ENCODE data around the gene TLE7.

Gene TLE7

GRCh38 chr16:71453036-71453435, 11.2 kb upstream of the TLE7 start:
- H3K9me3 ChIP-seq: peaks cover 65% of the 10 kb centered on the region
- no peak overlapping the region for H3K27ac ChIP-seq
- no peak overlapping the region for H3K4me3 ChIP-seq
- H3K36me3 ChIP-seq: peaks cover 91% of the 10 kb centered on the region
- H4K20me1 ChIP-seq: peaks cover 11% of the 10 kb centered on the region; the same call in 1 of the 2 replicates
- 0 out of 2 replicates have a peak, but pooled peaks cover 10% of the 10 kb centered on the region for H3K27me3 ChIP-seq
- H3K4me1 ChIP-seq: no peaks in the 10 kb centered on the region
- TF ChIP-seq Cebpa-rat (IDR thresholded peaks at IDR 0.05): no peak
- H3K9ac ChIP-seq: no peak overlapping the region
- H3K4me2 ChIP-seq: no peak overlapping the region

- Histone ChIP-seq H3K36me3 (peaks cover 80% of the 10 kb centered on the region), H3K4me2 (no peak overlapping the region), H3K4me3 (peak overlapping the region; percentile 46), H3K4me1 (no peaks in the 10 kb centered on the region), H3K9me3 (peaks cover 100% of the 10 kb centered on the region), H3K27me3 (0 out of 2 replicates have a peak, but pooled peaks cover 10% of the 10 kb centered on the region), H3K9ac (no peak overlapping the region), H4K20me1 (no peaks in the 10 kb centered on the region), H3K27ac (no peak overlapping the region)
- TF ChIP-seq Cebpa-rat (IDR thresholded peaks at IDR 0.05): no peak
Measured at GRCh38 chr16:71449020-71449419, 7.2 kb upstream of the TLE7 start.

GRCh38 chr16:71448274-71448866, 6.5 kb upstream of the TLE7 start:
- H3K4me1 ChIP-seq: no peaks in the 10 kb centered on the region
- H3K27ac ChIP-seq: no peak overlapping the region
- no peak overlapping the region for H3K4me2 ChIP-seq
- no peak for TF ChIP-seq Cebpa-rat (IDR thresholded peaks at IDR 0.05)
- no peaks in the 10 kb centered on the region for H4K20me1 ChIP-seq
- H3K9me3 ChIP-seq: peaks cover 99% of the 10 kb centered on the region
- H3K27me3 ChIP-seq: 0 out of 2 replicates have a peak, but pooled peaks cover 10% of the 10 kb centered on the region
- no peak overlapping the region for H3K9ac ChIP-seq
- H3K36me3 ChIP-seq: peaks cover 74% of the 10 kb centered on the region
- H3K4me3 ChIP-seq: peak overlapping the region; percentile 46

- Histone ChIP-seq H3K4me1 (peaks cover 10% of the 10 kb centered on the region), H3K27ac (no peak overlapping the region), H3K9me3 (peaks cover 75% of the 10 kb centered on the region), H4K20me1 (no peaks in the 10 kb centered on the region), H3K4me2 (no peak overlapping the region), H3K4me3 (no peak overlapping the region), H3K9ac (no peak overlapping the region), H3K27me3 (0 out of 2 replicates have a peak, but pooled peaks cover 5% of the 10 kb centered on the region), H3K36me3 (peaks cover 27% of the 10 kb centered on the region)
- no peak for TF ChIP-seq Cebpa-rat (IDR thresholded peaks at IDR 0.05)
Measured at GRCh38 chr16:71443714-71444113, 1.9 kb upstream of the TLE7 start.

- H3K4me1 ChIP-seq: peaks cover 10% of the 10 kb centered on the region
- H3K4me3 ChIP-seq: no peak overlapping the region
- H3K9ac ChIP-seq: no peak overlapping the region
- no peak for TF ChIP-seq Cebpa-rat (IDR thresholded peaks at IDR 0.05)
- H3K36me3 ChIP-seq: peaks cover 7% of the 10 kb centered on the region
- no peaks in the 10 kb centered on the region for H4K20me1 ChIP-seq
- H3K27me3 ChIP-seq: no peaks in the 10 kb centered on the region
- peaks cover 53% of the 10 kb centered on the region for H3K9me3 ChIP-seq
- H3K4me2 ChIP-seq: no peak overlapping the region
- no peak overlapping the region for H3K27ac ChIP-seq
Measured at GRCh38 chr16:71441348-71442050, 355 bp downstream of the TLE7 start.

GRCh38 chr16:71440669-71441347, 1.0 kb downstream of the TLE7 start:
- Histone ChIP-seq H3K4me1 (peaks cover 10% of the 10 kb centered on the region), H3K9me3 (peaks cover 46% of the 10 kb centered on the region), H3K36me3 (no peaks in the 10 kb centered on the region), H3K9ac (no peak overlapping the region), H3K27ac (no peak overlapping the region), H3K4me2 (no peak overlapping the region), H3K27me3 (no peaks in the 10 kb centered on the region), H3K4me3 (no peak overlapping the region), H4K20me1 (no peaks in the 10 kb centered on the region)
- TF ChIP-seq Cebpa-rat (IDR thresholded peaks at IDR 0.05): no peak

- Histone ChIP-seq H3K4me2 (0 out of 2 replicates have a peak overlapping the region, but pooled peaks have one; percentile 0), H4K20me1 (no peaks in the 10 kb centered on the region), H3K27me3 (no peaks in the 10 kb centered on the region), H3K4me3 (no peak overlapping the region), H3K27ac (no peak overlapping the region), H3K9me3 (peaks cover 33% of the 10 kb centered on the region), H3K9ac (no peak overlapping the region), H3K36me3 (no peaks in the 10 kb centered on the region), H3K4me1 (peaks cover 10% of the 10 kb centered on the region)
- TF ChIP-seq Cebpa-rat (IDR thresholded peaks at IDR 0.05): no peak
Measured at GRCh38 chr16:71439523-71439922, 2.3 kb downstream of the TLE7 start.

GRCh38 chr16:71436473-71436872, 5.4 kb downstream of the TLE7 start:
- Histone ChIP-seq H3K27me3 (no peaks in the 10 kb centered on the region), H3K9ac (no peak overlapping the region), H3K27ac (no peak overlapping the region), H3K9me3 (peaks cover 5% of the 10 kb centered on the region), H3K4me3 (no peak overlapping the region), H3K36me3 (no peaks in the 10 kb centered on the region), H3K4me2 (no peak overlapping the region), H4K20me1 (no peaks in the 10 kb centered on the region), H3K4me1 (peaks cover 10% of the 10 kb centered on the region)
- TF ChIP-seq Cebpa-rat (IDR thresholded peaks at IDR 0.05): no peak

GRCh38 chr16:71432906-71433305, 8.9 kb downstream of the TLE7 start:
- Histone ChIP-seq H3K4me2 (no peak overlapping the region), H3K9ac (no peak overlapping the region)
- no peak for TF ChIP-seq Cebpa-rat (IDR thresholded peaks at IDR 0.05)

GRCh38 chr16:71431991-71432390, 9.9 kb downstream of the TLE7 start:
- Histone ChIP-seq H3K27ac (no peak overlapping the region), H3K27me3 (peaks cover 5% of the 10 kb centered on the region), H4K20me1 (no peaks in the 10 kb centered on the region), H3K4me2 (no peak overlapping the region), H3K4me3 (no peak overlapping the region), H3K9ac (no peak overlapping the region), H3K36me3 (no peaks in the 10 kb centered on the region), H3K4me1 (no peaks in the 10 kb centered on the region), H3K9me3 (peaks cover 19% of the 10 kb centered on the region)
- TF ChIP-seq Cebpa-rat (IDR thresholded peaks at IDR 0.05): no peak

More at GRCh38 chr16:71432906-71433305, 8.9 kb downstream of the TLE7 start:
- Histone ChIP-seq H3K9me3 (peaks cover 11% of the 10 kb centered on the region), H3K4me1 (no peaks in the 10 kb centered on the region), H3K27me3 (no peaks in the 10 kb centered on the region), H3K27ac (no peak overlapping the region), H3K36me3 (no peaks in the 10 kb centered on the region), H3K4me3 (no peak overlapping the region), H4K20me1 (no peaks in the 10 kb centered on the region)

Data from BLaER1 (cell line).